NCI-H345 treated with DMSO at 0.1 percent for 48 hours (cell line): ENCODE measurements around the gene RNF10.
"Not testable (repeated sequence)": the region's sequence is repeated elsewhere in the genome, so short reads cannot be mapped to it uniquely, and the experiment has no call there.

ENCODE experiments used
- DNase-seq: peaks from one replicate; lab custom pipeline; 2025; ENCODE audit not compliant: unreplicated experiment; lab: John Stamatoyannopoulos, UW

The RNF10 gene

GRCh38 chr12:120522568-120522967 is 11.6 kb upstream of the RNF10 start:
- no peak for DNase-seq

GRCh38 chr12:120528861-120529525 is 5.2 kb upstream of the RNF10 start, which contains the start of gene COQ5:
COQ5 (minus strand) TSS chr12:120529158; CDS start chr12:120529141, 17 bp downstream.
- DNase-seq = peak; percentile 83

GRCh38 chr12:120529641-120530417 is 4.3 kb upstream of the RNF10 start:
- peak; percentile 38 for DNase-seq

- DNase-seq = not testable (repeated sequence)
These were observed 3.8 kb upstream of the RNF10 start for GRCh38 chr12:120530418-120530761.

- no peak for DNase-seq
These were observed 1.4 kb upstream of the RNF10 start for GRCh38 chr12:120532701-120533238.

- no peak for DNase-seq
These were observed 823 bp downstream of the RNF10 start for GRCh38 chr12:120534703-120535655.

- DNase-seq = no peak
These were observed 2.1 kb downstream of the RNF10 start for GRCh38 chr12:120536064-120536791.

- no peak for DNase-seq
These were observed 3.7 kb downstream of the RNF10 start for GRCh38 chr12:120537856-120538220.

GRCh38 chr12:120538281-120539156 is 4.4 kb downstream of the RNF10 start:
- DNase-seq = no peak

- no peak for DNase-seq
These were observed 5.1 kb downstream of the RNF10 start for GRCh38 chr12:120539303-120539702.

- DNase-seq = no peak
These were observed 6.3 kb downstream of the RNF10 start for GRCh38 chr12:120540445-120540844.

- no peak for DNase-seq
These were observed 8.0 kb downstream of the RNF10 start for GRCh38 chr12:120542166-120542565.

GRCh38 chr12:120544691-120545090 is 10.5 kb downstream of the RNF10 start:
- DNase-seq = no peak

- DNase-seq = no peak
These were observed 11.9 kb downstream of the RNF10 start for GRCh38 chr12:120546050-120546386.

GRCh38 chr12:120554678-120555077 is 20.5 kb downstream of the RNF10 start:
- DNase-seq = no peak

GRCh38 chr12:120557589-120557988 is 23.4 kb downstream of the RNF10 start:
- DNase-seq = no peak

GRCh38 chr12:120562906-120563305 is 28.8 kb downstream of the RNF10 start:
- DNase-seq = no peak

- no peak for DNase-seq
These were observed 29.3 kb downstream of the RNF10 start for GRCh38 chr12:120563495-120563894.

GRCh38 chr12:120571299-120571698 is 37.1 kb downstream of the RNF10 start:
- DNase-seq = no peak

GRCh38 chr12:120573560-120573959 is 39.4 kb downstream of the RNF10 start:
- DNase-seq = no peak
